ENCODE data around the gene RABEPK. TPM values are rescaled to one million over a fixed set of nuclear protein-coding genes. Genes with fewer than 3 reads are reported as not detected.

RABEPK gene
- total RNA-seq, 1 experiment from 2014 or later: 21.8 TPM

DNA sequence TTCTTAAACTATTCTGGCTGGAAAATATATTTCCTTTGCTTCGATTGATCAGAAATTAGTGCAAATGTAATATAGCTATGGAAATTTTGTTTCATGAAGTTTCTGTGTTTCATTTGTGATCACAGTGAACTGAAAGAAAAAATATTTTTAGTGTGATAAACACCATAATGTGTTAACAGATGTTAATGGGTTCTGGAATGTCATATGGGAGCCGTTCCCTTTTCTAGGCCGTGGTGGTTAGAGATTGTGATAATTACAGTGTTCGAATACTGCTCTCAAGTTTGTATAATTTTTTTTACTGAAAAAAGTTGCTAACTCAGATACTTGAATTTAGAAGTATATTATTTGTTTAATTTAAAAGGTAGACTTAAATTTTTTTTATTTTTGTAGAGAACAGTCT lies 80.6 kb downstream of the RABEPK start:
- Histone ChIP-seq H4K20me1 (ENCODE audit: control insufficient read depth, insufficient read depth, insufficient read length) (no peaks in the 10 kb centered on the region), H2BK120ac (ENCODE audit: low read depth, low read length, poor library complexity, severe bottlenecking) (no peak overlapping the region), H3K56ac (ENCODE audit: insufficient read length, low read depth, low read length) (no peak overlapping the region), H3K18ac (ENCODE audit: insufficient read length, low read depth, low read length) (no peak overlapping the region), H3K4ac (ENCODE audit: low read depth, low read length) (no peak overlapping the region), H3K14ac (ENCODE audit: insufficient read depth, low read length) (no peak overlapping the region), H3K9me3 (ENCODE audit: control insufficient read depth, low read depth, low read length) (no peaks in the 10 kb centered on the region), H2AK5ac (ENCODE audit: insufficient read length, low read length) (no peak overlapping the region), H3K79me1 (ENCODE audit: insufficient read depth, low read depth, low read length, poor library complexity, severe bottlenecking) (no peaks in the 10 kb centered on the region), H3K23me2 (ENCODE audit: insufficient read length, low read depth, low read length, poor library complexity, severe bottlenecking) (no peaks in the 10 kb centered on the region), H4K8ac (replicated peaks; ENCODE audit: insufficient read length, low read depth, low read length) (no peak overlapping the region), H3K4me2 (ENCODE audit: insufficient read depth, insufficient read length, low read length) (no peak overlapping the region), H4K5ac (ENCODE audit: insufficient read length, low read depth, low read length) (no peak overlapping the region), H3K27me3 (ENCODE audit: insufficient read depth, low read length) (no peaks in the 10 kb centered on the region), H3K23ac (ENCODE audit: insufficient read length, low read depth, low read length) (no peak overlapping the region), H3K4me1 (ENCODE audit: insufficient read depth, low read length) (no peaks in the 10 kb centered on the region), H2BK20ac (ENCODE audit: low read depth, low read length, poor library complexity, severe bottlenecking) (no peak overlapping the region), H3K27ac (ENCODE audit: insufficient read length, low read depth, low read length) (no peak overlapping the region), H3K9ac (ENCODE audit: extremely low read depth, insufficient read length, low read length) (no peak overlapping the region), H2BK15ac (ENCODE audit: low read depth, low read length) (no peak overlapping the region), H3T11ph (ENCODE audit: low read length) (no peak overlapping the region), H4K91ac (ENCODE audit: insufficient read length, low read depth, low read length) (no peak overlapping the region), H2BK12ac (ENCODE audit: insufficient read length, low read depth, low read length) (no peak overlapping the region), H2AFZ (ENCODE audit: low read length) (no peak overlapping the region), H3K79me2 (ENCODE audit: insufficient read depth, low read length) (peaks cover 3% of the 10 kb centered on the region; the same call in 1 of the 2 replicates), H2BK5ac (ENCODE audit: insufficient read length, low read length) (no peak overlapping the region)
- H3K9me3 Mint-ChIP-seq: no peaks in the 10 kb centered on the region
- no peak overlapping the region; a peak in 1 of 7 replicates for H3K27ac Mint-ChIP-seq
- H3K4me3 Mint-ChIP-seq: no peak overlapping the region
- no peak for TF ChIP-seq CTCF (conservative IDR thresholded peaks at IDR 0.05)
- H3K27me3 Mint-ChIP-seq (ENCODE audit: low read depth): no peaks in the 10 kb centered on the region
- no CpG with 5 or more reads among the region's 4 CpGs for WGBS (ENCODE audit: extremely low coverage, insufficient read length, low lambda C conversion rate)
- H3K4me1 Mint-ChIP-seq: peaks cover 0 to under 1% of the 10 kb centered on the region in 2 experiments; a peak in 1 of 4 replicates
- DNase-seq: no peak
- no peaks in the 10 kb centered on the region; a peak in 1 of 7 replicates for H3K36me3 Mint-ChIP-seq (ENCODE audit: insufficient read depth in 1 of 3, low read depth in 3 of 3)

Other genes with a start within 250 kb of the RABEPK start
- gene SCAI, start 57.0 kb upstream of the RABEPK start, total RNA-seq (2021): 14.1 and 15.5 TPM in 2 replicates
- 48.0 and 53.3 TPM in 2 replicates for gene PPP6C, start 10.7 kb upstream of the RABEPK start, total RNA-seq (2021)
- gene HSPA5, start 40.8 kb downstream of the RABEPK start, total RNA-seq (2021): 240 and 244 TPM in 2 replicates
- 39.2 and 39.5 TPM in 2 replicates for gene GAPVD1, start 61.3 kb downstream of the RABEPK start, total RNA-seq (2021)

Data from H9 (cell line).